ENCODE measurements around the gene CATSPER3. TPM values are rescaled to one million over a fixed set of nuclear protein-coding genes. Genes with fewer than 3 reads are reported as not detected.

The CATSPER3 gene
- polyA plus RNA-seq, 1 donor (not counting 4 experiments of a cell fraction or from before 2014, with no cell fraction given): 0.31 TPM

DNA sequence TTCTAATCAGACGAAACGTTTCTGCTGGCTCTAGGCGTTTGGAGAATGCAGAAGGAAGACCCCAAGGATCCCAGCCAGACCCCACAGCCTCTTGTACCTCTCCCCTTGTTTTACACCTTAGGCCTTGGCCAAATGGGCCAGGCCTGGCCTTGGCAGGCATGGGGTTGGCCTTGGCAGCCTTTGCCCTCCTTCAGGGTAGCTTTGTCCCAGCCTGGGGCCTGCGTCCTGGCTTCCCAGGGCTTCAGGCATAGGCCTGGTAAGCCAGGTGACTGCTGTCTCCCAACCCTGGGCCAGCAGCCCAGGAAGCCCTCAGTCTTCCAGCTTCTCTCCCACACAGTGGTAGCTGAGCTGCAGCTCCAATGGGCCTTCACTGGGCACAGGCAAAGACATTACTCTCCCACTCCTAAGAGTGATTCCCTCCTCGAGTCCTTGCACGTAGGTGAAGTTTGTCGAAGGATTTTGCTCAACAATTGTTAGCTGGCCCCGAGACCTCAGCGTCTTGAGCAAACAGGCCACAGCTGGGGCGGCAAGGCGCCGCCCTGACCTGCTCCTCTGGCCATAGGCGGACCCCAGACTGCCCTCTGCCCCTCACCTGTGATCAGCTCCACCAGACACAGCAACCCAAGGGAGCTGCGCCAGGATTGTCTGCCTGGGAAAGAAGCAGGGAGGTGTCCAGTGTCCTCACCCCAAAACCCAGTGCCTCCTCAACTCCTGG is 67.4 kb downstream of the CATSPER3 start:
- no peak overlapping the region for H3K4me3 ChIP-seq (ENCODE audit: control insufficient read depth in 2 of 3, extremely low read depth in 1 of 3, insufficient read depth in 2 of 3, low read depth in 1 of 3, low read length in 3 of 3)
- peaks cover 7% of the 10 kb centered on the region for H3K4me1 ChIP-seq (ENCODE audit: control insufficient read depth, extremely low read depth, insufficient read depth, low read length)
- TF ChIP-seq, protein P1, sequence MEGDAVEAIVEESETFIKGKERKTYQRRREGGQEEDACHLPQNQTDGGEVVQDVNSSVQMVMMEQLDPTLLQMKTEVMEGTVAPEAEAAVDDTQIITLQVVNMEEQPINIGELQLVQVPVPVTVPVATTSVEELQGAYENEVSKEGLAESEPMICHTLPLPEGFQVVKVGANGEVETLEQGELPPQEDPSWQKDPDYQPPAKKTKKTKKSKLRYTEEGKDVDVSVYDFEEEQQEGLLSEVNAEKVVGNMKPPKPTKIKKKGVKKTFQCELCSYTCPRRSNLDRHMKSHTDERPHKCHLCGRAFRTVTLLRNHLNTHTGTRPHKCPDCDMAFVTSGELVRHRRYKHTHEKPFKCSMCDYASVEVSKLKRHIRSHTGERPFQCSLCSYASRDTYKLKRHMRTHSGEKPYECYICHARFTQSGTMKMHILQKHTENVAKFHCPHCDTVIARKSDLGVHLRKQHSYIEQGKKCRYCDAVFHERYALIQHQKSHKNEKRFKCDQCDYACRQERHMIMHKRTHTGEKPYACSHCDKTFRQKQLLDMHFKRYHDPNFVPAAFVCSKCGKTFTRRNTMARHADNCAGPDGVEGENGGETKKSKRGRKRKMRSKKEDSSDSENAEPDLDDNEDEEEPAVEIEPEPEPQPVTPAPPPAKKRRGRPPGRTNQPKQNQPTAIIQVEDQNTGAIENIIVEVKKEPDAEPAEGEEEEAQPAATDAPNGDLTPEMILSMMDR (optimal IDR thresholded peaks at IDR 0.05 in 1 of 3, IDR thresholded peaks at IDR 0.05 in 1 of 3, conservative IDR thresholded peaks at IDR 0.05 in 1 of 3; ENCODE audit: extremely low read depth in 1 of 3, insufficient read depth in 2 of 3, low read length in 3 of 3): no peak
- no peak for TF ChIP-seq EZH2 (IDR thresholded peaks at IDR 0.05; ENCODE audit: low read length)
- FAIRE-seq (no peak), DNase-seq (ENCODE audit: low read depth, low spot score) (no peak)
- no peaks in the 10 kb centered on the region for H3K36me3 ChIP-seq (ENCODE audit: control insufficient read depth in 2 of 2, extremely low read depth in 1 of 2, insufficient read depth in 2 of 2, low read length in 2 of 2)
- no peaks in the 10 kb centered on the region for H3K9me1 ChIP-seq (ENCODE audit: control insufficient read depth, extremely low read depth, insufficient read depth, low read length)
- peaks cover 4% of the 10 kb centered on the region for H4K20me1 ChIP-seq (ENCODE audit: control insufficient read depth, extremely low read depth, insufficient read depth, low read length)
- H3K4me2 ChIP-seq (ENCODE audit: control insufficient read depth, extremely low read depth, insufficient read depth, low read depth, low read length): no peak overlapping the region
- H3K9me3 ChIP-seq (ENCODE audit: control insufficient read depth, low read depth, low read length): no peaks in the 10 kb centered on the region
- H2AFZ ChIP-seq (ENCODE audit: control insufficient read depth, low read length): no peak overlapping the region
- H3K27ac ChIP-seq (ENCODE audit: control insufficient read depth, insufficient read depth, low read length): no peak overlapping the region
- H3K27me3 ChIP-seq (ENCODE audit: control insufficient read depth, extremely low read depth, insufficient read depth, low read length): peaks cover 92% of the 10 kb centered on the region
- H3K9ac ChIP-seq (ENCODE audit: control insufficient read depth, extremely low read depth, insufficient read depth, low read length): no peak overlapping the region
- dilution Hi-C loops (cut with MboI; ENCODE audit: extremely low pct_ligation_motif_present, low sequenced_read_pairs): no loop called here
- H3K79me2 ChIP-seq (ENCODE audit: control insufficient read depth, insufficient read depth, low read length): no peaks in the 10 kb centered on the region

GRCh38 chr5:135035678-135036030 is 67.9 kb downstream of the CATSPER3 start:
- DNase-seq (ENCODE audit: low read depth, low spot score) (no peak), FAIRE-seq (no peak)
- no peak overlapping the region for H2AFZ ChIP-seq (ENCODE audit: control insufficient read depth, low read length)
- TF ChIP-seq, protein P1 (optimal IDR thresholded peaks at IDR 0.05 in 1 of 3, IDR thresholded peaks at IDR 0.05 in 1 of 3, conservative IDR thresholded peaks at IDR 0.05 in 1 of 3; ENCODE audit: extremely low read depth in 1 of 3, insufficient read depth in 2 of 3, low read length in 3 of 3): no peak
- no peak for TF ChIP-seq EZH2 (IDR thresholded peaks at IDR 0.05; ENCODE audit: low read length)
- peaks cover 92% of the 10 kb centered on the region for H3K27me3 ChIP-seq (ENCODE audit: control insufficient read depth, extremely low read depth, insufficient read depth, low read length)
- peaks cover 7% of the 10 kb centered on the region for H3K4me1 ChIP-seq (ENCODE audit: control insufficient read depth, extremely low read depth, insufficient read depth, low read length)
- dilution Hi-C loops (cut with MboI; ENCODE audit: extremely low pct_ligation_motif_present, low sequenced_read_pairs): no loop called here
- no peak overlapping the region for H3K9ac ChIP-seq (ENCODE audit: control insufficient read depth, extremely low read depth, insufficient read depth, low read length)
- no peak overlapping the region for H3K4me3 ChIP-seq (ENCODE audit: control insufficient read depth in 2 of 3, extremely low read depth in 1 of 3, insufficient read depth in 2 of 3, low read depth in 1 of 3, low read length in 3 of 3)
- H3K79me2 ChIP-seq (ENCODE audit: control insufficient read depth, insufficient read depth, low read length): no peaks in the 10 kb centered on the region
- H4K20me1 ChIP-seq (ENCODE audit: control insufficient read depth, extremely low read depth, insufficient read depth, low read length): peaks cover 4% of the 10 kb centered on the region
- H3K9me3 ChIP-seq (ENCODE audit: control insufficient read depth, low read depth, low read length): no peaks in the 10 kb centered on the region
- H3K27ac ChIP-seq (ENCODE audit: control insufficient read depth, insufficient read depth, low read length): no peak overlapping the region
- H3K9me1 ChIP-seq (ENCODE audit: control insufficient read depth, extremely low read depth, insufficient read depth, low read length): no peaks in the 10 kb centered on the region
- no peak overlapping the region for H3K4me2 ChIP-seq (ENCODE audit: control insufficient read depth, extremely low read depth, insufficient read depth, low read depth, low read length)
- H3K36me3 ChIP-seq (ENCODE audit: control insufficient read depth in 2 of 2, extremely low read depth in 1 of 2, insufficient read depth in 2 of 2, low read length in 2 of 2): no peaks in the 10 kb centered on the region
